ENCODE measurements around the gene HTT.

The HTT gene

DNA sequence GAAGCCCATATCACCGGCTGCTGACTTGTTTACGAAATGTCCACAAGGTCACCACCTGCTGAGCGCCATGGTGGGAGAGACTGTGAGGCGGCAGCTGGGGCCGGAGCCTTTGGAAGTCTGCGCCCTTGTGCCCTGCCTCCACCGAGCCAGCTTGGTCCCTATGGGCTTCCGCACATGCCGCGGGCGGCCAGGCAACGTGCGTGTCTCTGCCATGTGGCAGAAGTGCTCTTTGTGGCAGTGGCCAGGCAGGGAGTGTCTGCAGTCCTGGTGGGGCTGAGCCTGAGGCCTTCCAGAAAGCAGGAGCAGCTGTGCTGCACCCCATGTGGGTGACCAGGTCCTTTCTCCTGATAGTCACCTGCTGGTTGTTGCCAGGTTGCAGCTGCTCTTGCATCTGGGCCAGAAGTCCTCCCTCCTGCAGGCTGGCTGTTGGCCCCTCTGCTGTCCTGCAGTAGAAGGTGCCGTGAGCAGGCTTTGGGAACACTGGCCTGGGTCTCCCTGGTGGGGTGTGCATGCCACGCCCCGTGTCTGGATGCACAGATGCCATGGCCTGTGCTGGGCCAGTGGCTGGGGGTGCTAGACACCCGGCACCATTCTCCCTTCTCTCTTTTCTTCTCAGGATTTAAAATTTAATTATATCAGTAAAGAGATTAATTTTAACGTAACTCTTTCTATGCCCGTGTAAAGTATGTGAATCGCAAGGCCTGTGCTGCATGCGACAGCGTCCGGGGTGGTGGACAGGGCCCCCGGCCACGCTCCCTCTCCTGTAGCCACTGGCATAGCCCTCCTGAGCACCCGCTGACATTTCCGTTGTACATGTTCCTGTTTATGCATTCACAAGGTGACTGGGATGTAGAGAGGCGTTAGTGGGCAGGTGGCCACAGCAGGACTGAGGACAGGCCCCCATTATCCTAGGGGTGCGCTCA, 165.8 kb downstream of the HTT start:
- DNase-seq, result no peak

DNA sequence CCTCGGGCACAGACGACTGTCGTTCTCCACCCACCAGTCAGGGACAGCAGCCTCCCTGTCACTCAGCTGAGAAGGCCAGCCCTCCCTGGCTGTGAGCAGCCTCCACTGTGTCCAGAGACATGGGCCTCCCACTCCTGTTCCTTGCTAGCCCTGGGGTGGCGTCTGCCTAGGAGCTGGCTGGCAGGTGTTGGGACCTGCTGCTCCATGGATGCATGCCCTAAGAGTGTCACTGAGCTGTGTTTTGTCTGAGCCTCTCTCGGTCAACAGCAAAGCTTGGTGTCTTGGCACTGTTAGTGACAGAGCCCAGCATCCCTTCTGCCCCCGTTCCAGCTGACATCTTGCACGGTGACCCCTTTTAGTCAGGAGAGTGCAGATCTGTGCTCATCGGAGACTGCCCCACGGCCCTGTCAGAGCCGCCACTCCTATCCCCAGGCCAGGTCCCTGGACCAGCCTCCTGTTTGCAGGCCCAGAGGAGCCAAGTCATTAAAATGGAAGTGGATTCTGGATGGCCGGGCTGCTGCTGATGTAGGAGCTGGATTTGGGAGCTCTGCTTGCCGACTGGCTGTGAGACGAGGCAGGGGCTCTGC, 166.5 kb downstream of the HTT start:
- DNase-seq, result no peak

DNA sequence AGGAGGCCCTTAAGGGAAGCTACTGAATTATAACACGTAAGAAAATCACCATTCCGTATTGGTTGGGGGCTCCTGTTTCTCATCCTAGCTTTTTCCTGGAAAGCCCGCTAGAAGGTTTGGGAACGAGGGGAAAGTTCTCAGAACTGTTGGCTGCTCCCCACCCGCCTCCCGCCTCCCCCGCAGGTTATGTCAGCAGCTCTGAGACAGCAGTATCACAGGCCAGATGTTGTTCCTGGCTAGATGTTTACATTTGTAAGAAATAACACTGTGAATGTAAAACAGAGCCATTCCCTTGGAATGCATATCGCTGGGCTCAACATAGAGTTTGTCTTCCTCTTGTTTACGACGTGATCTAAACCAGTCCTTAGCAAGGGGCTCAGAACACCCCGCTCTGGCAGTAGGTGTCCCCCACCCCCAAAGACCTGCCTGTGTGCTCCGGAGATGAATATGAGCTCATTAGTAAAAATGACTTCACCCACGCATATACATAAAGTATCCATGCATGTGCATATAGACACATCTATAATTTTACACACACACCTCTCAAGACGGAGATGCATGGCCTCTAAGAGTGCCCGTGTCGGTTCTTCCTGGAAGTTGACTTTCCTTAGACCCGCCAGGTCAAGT, 167.5 kb downstream of the HTT start:
- peak; percentile 27 for DNase-seq

DNA sequence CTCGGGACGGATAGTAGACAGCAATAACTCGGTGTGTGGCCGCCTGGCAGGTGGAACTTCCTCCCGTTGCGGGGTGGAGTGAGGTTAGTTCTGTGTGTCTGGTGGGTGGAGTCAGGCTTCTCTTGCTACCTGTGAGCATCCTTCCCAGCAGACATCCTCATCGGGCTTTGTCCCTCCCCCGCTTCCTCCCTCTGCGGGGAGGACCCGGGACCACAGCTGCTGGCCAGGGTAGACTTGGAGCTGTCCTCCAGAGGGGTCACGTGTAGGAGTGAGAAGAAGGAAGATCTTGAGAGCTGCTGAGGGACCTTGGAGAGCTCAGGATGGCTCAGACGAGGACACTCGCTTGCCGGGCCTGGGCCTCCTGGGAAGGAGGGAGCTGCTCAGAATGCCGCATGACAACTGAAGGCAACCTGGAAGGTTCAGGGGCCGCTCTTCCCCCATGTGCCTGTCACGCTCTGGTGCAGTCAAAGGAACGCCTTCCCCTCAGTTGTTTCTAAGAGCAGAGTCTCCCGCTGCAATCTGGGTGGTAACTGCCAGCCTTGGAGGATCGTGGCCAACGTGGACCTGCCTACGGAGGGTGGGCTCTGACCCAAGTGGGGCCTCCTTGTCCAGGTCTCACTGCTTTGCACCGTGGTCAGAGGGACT, 168.8 kb downstream of the HTT start:
- DNase-seq, result no peak

DNA sequence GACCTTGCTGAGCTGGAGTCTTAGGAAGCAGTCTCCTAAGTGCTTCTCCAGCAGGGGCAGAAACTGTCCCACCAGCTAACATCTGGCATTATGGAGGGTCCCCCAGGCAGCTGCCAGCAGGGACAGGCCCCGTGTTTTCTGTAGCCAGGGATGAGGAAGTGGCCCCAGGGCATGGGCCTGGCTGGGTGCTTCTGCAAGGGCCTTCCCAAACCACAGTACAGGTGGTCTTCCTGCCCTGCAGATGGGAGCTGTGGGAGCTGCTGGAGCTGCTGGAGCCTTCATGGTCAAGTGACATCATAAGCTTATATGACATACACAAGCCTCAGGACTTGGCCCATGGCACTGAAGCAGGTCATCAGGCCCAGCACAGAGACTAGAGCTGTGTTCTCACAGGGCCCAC, 169.5 kb downstream of the HTT start:
- no peak for DNase-seq

DNA sequence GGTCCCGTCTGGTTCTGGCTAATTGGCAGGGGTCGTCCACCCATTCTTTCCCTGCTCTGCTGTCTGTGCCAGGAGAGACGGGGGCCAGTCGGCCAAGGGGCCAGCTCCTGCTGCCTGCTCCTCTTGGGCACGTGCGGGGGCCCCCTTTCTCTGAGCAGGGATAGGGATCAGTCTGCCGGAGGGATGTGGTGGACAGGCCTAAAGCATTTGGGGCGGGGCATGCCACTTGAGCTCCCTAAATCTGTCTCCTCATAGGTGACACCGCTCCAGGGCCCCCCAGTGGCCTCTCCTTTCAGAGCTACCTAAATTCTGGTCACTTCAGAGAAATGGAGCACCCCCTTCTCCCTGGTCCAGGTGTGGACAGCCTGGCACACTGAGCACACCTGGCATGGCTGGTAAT, 170.3 kb downstream of the HTT start:
- no peak for DNase-seq

DNA sequence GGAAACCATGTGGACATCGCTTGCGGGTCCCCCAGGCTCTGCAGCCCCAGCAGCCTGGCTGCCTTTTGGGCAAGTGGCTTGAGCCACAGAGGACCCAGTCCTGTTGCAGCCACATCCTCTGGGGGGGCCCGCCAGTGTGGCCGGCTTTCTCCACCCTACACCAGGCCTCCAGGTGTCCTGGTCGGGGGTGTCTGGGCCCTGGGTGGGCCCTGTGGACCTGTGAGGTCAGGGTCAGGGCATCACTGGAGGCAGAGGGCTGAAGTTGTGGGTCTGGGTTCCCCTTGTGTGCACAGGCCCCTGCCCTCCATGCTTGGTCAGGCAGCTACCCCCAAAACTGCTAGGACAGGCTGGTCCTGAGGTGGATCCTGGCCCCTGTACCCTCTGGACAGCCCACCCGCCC, 171.2 kb downstream of the HTT start:
- no peak for DNase-seq

DNA sequence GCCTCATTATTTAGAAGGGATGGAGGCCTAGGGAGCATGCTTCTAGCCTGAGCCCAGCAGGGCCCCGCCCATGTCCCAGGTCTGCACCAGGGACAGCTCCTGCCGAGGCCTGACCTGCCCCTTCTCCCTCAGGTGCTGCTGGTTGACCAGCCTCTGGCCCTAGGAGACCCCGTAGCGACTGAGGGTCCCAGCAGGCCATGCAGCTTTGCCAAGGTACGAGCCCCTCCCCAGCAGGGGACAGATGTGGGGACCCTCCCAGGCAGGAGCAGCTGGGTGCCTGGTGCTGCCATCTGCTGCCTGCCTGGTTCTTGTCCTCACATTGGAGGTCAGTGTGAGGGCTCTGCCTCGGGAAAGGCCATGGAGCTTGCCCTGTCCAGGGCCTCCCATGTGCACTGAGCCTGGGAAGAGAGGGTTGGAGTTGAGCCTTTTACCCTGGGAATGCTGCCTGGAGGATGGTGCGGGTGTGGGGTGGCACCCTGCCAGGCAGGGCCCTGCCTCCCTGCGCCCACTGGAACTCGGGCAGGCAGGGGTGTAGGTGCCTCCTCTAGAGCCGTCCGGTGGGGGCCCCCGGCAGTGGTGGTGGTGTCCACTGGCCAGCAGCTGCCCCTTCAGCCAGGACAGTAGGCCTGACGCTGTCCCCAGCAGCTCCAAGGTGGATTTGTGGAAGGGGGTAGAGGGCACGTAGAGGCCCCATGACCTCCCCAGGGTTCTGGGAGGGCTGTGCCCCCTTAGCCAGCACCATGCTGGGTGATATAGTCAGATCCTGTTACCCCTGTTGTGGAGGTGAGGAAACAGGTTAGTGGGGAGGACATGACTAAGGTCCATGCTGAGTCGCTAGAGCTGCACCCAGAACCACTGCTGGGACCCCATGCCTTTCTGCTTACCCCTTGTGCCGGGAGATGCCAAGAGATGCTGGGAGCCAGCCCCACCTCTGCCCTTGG, 172.2 kb downstream of the HTT start:
- no peak for DNase-seq

DNA sequence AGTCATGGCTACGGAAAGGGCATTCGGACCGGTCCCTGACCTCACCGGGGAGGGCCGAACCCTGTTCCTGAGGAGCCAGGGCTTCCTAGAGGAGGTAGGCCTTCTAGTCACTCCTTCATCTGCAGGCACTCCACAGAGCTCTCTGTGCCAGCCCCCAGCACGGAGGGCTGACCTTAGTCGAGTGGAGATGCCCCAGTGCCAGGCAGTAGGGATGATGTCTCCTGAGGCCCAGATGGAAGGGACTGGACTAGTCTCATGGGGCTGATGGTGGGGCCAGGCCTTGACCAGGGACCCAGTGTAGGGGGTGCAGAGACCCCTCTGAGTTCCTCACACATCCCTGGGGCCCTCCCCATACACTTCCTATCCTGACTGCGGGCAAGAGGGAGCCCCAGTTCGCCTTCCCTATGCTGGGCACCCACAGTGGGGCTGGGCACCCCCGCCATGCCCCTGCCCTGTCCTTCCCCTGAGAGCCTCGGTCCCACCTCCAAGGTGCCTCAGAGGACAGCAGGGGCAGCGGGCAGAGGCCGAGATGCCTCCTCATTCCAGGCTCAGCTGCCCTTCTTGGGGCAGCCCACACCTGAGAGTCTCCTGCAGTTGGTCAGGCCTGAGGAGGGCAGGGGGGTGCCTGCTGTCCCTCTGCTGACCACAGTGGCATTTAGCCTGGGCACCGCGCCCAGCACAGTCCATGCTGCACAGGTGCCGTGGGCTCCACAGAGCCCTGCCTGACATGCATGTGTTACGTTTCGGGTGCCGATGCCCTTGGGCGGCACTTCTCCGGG, 173.1 kb downstream of the HTT start:
- no peak for DNase-seq

DNA sequence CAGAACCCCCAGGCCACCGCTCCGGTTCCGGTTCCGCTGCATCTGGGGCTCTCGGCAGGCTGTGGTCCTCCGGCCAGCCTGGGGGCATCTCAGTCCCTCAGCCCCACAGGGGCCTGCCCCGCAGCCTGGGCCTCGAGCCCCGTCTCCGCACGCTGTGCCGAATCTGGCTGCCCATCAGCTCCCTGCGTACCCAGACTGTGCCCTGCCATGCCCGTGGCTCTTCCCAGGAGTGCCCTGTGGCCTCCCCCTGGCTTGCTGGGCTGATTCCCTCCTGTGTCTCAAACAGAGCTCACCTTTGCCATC, 173.6 kb downstream of the HTT start:
- DNase-seq, result no peak

DNA sequence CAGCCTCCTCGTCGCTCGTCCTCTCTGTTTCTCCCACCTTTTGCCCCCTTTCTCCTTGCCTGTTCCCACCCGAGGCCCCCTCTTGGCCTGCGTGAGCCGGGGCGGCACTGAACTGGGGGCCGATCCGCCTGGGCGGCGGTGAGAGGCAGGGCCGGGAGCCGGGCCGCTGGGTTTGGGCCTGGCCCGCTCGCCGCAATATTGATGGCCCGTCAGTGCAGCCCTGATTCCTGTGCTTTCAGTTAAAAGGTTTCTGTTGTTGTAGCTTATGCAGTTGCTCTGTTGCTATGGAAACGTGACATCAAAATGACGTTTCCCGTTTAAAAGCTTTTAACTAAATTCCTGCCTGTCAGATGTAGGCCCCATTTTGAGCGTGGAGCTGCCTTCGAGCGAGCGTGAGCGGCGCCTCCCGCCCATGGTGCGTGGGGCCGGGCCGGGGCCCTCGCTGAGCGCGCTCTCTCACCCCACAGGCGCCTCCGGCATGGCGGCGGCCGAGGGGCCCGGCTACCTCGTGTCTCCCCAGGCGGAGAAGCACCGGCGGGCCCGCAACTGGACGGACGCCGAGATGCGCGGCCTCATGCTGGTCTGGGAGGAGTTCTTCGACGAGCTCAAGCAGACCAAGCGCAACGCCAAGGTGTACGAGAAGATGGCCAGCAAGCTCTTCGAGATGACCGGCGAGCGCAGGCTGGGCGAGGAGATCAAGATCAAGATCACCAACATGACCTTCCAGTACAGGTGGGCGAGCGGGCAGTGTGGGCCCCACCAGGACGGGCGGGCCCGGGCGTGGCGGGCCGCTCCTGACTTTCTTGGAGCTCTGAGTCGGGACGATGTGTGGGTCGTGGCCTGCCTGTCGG, 174.6 kb downstream of the HTT start, which contains the start of gene MSANTD1:
MSANTD1 (plus strand) TSS at position 349 of the 851 bp plus-strand sequence; CDS start at position 413, 64 bp downstream.
- peak; percentile 53 for DNase-seq

DNA sequence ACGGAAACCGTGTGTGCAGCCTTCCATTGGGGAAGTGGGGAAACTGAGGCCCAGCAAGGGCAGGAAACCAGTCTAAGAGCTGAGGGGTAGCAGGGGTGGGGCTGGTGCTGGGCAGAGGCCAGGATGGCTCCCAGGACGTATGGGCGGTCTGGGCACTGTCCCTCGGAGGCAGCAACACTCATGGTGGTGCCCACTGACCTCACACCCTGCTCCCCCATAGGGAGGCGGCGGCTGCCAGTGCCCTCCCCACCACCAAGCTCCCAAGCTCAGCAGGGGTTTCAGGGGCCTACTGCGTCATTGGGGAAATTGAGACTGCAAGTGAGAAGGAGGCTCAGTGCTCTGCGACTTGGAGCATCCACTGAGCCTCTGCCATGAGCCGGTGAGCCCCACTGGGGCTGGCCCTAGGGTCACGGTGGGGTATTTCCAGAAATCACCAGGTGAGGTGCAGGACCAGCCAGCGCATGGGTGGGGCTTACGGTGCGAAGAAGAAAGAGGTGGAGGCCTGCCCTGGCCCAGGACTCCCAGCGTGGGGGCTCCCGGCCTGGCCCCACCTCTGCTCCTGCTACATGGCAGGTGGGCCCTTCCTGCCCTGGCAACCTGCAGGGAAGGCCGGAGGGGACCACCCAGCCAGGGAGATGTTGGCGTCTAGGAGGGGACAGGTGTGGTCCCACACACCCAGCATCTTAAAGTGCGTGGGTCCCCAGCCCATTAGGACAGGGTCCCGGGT, 175.4 kb downstream of the HTT start:
- no peak for DNase-seq

DNA sequence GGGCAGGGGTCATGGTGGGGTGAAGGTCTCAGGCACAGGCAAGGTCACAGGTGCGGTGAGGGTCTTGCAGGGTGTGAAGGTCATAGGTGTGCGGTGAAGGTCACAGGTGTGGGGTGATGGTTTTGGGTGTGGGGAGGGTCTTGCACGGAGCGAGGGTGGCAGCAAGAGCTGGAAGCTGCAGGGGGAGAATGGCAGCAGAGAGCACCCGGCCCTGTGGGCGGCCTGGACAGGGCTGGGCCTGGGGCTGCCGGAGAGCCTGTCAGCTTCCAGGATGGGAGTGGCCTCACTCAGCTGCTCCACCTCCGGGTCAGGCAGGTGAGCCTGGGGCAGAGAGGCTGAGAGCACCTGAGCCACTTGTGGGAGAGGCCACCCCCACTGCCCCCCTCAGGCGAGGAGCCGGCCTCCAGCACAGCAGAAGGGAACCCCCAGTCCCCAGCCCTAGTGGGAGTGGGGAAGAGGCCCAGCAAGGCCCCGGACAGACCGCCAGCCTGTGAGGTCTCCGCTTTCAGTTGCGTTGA, 176.0 kb downstream of the HTT start:
- DNase-seq, result no peak

DNA sequence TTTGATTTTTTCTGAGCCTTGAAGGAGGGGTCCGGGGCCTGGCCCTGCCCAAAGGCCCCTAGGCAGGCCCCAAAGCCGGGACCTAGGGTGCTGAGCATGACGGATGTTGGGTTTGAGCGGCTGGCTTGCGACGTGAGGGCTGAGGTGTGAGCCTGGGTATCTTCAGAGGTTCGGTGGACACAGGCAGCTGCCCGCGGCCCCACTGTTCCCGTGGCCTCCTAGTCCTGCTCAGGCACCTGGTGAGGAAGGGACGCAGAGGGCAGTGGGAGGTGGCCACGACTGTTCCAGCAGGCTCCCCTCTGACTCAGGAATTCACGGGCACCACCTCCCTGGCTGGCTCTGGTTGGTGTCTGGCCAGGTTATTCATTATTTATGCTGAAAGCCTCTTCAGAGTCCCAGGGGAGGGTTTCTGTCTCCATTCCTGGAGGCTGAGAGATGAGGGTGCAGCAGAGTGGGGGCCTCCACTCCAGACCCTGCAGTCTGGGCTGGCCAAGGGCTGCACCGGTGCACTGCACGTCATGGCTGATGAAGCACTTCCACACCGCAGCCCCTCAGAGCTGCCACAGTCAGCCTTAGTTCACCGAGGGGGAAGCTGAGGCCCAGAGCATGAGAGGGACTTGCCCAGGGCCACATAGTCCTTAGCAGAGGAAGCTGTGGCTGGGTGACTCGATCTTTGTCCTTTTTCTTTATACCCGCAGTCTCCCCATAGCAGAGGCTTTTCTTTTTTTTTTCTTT, 176.6 kb downstream of the HTT start:
- DNase-seq, result peak; percentile 29

DNA sequence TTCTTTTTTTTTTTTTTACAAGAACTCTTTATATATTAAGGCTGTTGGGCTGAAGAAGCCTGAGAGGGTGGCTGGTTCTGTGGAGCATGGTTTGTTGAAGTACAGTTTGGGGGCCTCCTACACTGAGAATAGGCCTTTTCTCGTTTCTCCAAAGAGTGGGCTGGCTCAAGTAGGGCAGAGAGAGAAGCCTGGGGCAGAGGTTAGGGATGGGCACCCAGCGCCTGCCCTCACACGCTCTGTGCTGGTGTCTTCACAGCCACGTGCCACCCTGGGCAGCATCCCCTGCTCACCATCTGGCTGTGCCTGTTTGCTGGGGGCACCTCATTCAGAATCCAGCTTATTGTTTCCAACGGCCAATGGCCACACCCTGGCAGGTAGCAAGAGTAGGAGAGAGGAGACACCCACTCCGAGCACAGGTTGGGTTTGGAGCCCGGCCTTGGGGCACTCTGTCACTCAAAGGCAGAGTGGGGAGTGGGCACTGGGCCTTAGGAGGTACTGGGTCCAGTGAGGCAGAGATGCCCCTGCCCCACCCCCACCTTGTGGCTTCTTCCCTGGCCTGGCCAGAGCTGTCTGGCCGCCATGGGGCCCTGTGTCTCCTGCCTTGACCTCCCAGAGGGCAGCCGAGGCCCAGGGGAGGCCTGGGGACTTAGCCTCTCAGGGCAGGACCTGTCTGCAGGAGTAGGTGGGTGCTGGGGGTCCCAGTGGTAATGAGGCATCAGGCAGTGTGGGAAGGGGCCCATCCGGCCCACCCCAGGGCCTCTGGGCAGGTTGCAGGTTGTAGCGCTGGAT, 177.4 kb downstream of the HTT start:
- no peak for DNase-seq

DNA sequence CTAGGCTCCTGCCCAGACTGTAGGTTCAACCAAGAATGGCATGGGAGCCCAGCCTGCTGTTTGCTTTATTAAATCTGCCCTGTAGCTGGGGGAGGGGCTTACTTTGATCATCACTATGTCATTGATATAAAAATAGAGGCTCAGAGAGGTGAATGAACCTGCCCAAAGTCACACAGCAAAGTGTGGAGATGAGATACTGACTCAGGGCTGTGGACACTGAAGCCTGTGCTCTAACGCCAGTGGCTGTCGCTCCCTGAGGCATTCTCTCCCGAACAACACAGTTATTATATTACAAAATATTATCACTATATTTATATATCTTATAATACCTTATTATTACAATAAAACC, 178.0 kb downstream of the HTT start:
- DNase-seq, result no peak

DNA sequence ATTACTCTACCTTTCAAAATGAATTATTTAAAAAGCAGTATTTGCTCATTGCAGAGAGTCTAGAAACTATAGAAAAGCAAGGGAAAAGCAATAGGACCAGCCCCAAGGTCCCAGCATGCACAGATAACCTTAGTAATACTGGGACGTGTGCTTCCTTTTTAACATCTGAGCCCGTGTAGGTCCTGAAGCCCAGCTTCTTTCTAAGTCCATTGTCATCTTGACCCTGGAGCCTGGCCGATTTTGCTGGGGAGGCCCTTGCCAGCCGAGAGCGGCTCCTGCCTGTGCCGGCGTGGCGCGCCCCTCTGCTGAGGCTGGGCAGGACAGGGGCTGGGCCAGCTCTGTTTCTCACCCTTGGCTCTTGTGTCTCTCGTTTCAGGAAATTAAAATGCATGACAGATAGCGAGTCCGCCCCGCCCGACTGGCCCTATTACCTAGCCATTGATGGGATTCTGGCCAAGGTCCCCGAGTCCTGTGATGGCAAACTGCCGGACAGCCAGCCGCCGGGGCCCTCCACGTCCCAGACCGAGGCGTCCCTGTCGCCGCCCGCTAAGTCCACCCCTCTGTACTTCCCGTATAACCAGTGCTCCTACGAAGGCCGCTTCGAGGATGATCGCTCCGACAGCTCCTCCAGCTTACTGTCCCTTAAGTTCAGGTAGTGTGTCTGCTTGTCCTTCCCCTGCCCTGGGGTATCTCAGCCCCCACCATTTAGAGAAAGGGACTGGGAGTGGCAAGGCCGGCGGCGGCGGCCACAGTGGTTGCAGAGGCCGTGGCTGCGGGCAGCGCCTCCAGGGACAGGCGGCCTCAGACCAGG, 178.6 kb downstream of the HTT start:
- DNase-seq, result no peak

Data from fibroblast of skin of right biceps (primary cell).